Right lobe of liver (tissue), 4 donors: ENCODE measurements around the gene WNT5B.

ENCODE experiments used
- CTCF ChIP-seq, 4 donors: fragments of 200-600 bp in 3 of 4; fragments of 450-650 bp in 1 of 4; IDR thresholded peaks; one replicate each; pipeline versions ENCODE4 v1.5.1 to v1.8.0; 2016 to 2022; ENCODE audit warnings: antibody characterized with exemption in 4 of 4, mild to moderate bottlenecking in 2 of 4
- POLR2A ChIP-seq: fragments of 450-650 bp; IDR thresholded peaks from one replicate; pipeline ENCODE4 v1.6.1; 2017; ENCODE audit warnings: antibody characterized with exemption, mild to moderate bottlenecking
- donor health status: DM: no; HTN: no; CAD: no.
- donor health status: DM: no; HTN: no; CAD: no.
- donor health status: DM: no; HTN: yes; CAD: no.

- no peak for TF ChIP-seq CTCF (IDR thresholded peaks at IDR 0.05)
- TF ChIP-seq POLR2A: no peak
Observed at GRCh38 chr12:1614360-1614759, 14.7 kb upstream of the WNT5B start.
